NCI-H2171 treated with DMSO at 0.1 percent for 48 hours (cell line): ENCODE measurements around the gene FARP2.
A peak's percentile ranks its signal among the peaks of the same experiment; 100 is the strongest.
"Not testable (repeated sequence)": the region's sequence is repeated elsewhere in the genome, so short reads cannot be mapped to it uniquely, and the experiment has no call there.

Source experiments
- DNase-seq: peaks from one replicate; lab custom pipeline; 2025; lab: John Stamatoyannopoulos, UW

FARP2 gene

DNA sequence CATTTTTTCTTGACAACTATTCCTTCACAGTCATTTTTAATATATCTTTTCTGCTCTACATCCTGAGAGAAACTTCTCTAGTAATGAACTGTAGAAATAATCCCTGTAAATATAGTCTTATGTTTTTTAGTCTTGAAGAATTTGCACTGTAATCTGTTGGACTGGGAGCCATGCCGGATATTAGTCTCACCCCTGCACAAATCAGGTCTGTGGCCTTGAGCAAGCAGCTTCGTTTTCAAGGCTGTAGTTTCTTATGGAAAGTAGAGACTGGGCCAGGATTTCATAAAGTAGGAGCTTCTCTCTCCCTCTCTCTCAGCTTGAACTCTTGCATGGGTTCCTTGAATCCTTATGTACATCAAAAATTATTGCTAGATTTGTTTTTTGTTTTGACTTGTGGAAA lies 8.7 kb downstream of the FARP2 start:
- no peak for DNase-seq

DNA sequence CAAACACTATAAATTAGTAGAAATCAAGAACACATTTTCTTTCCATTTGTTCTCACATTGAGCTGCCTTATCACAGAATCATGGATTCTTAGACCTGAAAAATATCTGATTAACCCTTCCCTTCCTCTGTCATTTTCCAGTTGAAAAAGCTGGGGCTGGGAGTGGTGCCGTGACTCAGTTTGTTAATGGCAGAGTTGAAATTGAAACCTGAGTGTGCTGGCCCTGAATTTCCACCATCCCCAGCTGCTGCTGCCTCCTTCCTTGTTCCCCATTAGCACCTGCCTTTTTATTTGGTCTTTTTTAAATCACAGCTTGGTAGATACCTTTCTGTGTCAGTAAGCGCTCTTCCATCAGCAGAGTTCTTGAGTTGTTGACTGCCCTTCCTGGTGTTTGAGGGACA lies 10.6 kb downstream of the FARP2 start:
- peak; percentile 6 for DNase-seq

- DNase-seq: no peak
Measured at GRCh38 chr2:241368643-241369042, 12.6 kb downstream of the FARP2 start.

DNA sequence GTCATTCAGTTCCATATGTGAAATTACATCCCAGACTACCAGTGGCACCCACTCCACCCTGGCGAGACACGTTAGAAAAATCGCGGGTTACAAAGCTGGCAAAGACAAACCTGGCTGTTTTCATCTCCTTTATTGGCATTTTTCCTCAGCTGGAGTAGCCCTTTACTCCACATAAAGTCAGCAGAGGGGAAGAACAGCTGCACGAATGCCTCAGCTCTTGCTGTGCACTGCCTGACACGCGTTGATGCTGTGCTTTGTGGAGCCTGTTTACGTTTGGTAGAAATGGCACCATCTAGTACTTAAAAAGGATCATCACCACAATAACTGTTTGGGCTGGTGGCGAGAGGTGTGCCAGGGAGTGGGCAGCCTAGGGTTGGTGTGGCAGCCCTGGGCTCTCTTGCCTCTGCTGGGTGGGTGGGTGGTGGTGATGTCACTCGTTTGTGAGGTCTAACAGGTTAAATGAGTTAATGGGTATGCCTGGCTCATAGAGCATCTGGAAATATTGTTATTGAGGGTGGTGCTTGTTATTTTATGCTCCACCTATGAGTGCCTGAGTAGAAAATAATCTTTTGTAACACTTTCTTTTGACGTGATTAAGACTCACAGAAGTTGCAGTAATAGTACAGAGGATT lies 16.4 kb downstream of the FARP2 start:
- DNase-seq: no peak

DNA sequence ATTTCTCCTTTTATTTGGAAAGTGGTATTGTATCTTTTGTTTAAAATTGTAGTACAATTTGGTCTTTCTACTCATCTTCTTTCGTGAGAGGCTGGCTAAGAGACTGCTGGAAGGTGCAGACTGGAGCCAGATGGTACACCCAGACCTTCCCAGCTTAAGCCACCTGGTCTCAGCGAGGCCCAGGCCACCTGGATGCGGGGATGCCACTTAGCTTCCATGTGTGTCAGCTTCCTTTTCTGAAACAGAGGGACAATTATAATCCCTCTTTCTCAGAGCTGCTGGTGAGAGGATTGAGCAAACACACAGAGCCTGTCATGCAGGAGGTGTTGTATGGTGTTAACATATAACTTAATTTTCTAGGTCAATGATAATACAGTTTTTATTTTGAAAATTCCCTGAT lies 17.4 kb downstream of the FARP2 start:
- DNase-seq: peak; percentile 82

GRCh38 chr2:241373906-241374305 lies 17.8 kb downstream of the FARP2 start:
- not testable (repeated sequence) for DNase-seq

GRCh38 chr2:241375300-241375699 lies 19.2 kb downstream of the FARP2 start:
- DNase-seq: no peak

- DNase-seq: no peak
Measured at GRCh38 chr2:241376808-241377207, 20.7 kb downstream of the FARP2 start.

DNA sequence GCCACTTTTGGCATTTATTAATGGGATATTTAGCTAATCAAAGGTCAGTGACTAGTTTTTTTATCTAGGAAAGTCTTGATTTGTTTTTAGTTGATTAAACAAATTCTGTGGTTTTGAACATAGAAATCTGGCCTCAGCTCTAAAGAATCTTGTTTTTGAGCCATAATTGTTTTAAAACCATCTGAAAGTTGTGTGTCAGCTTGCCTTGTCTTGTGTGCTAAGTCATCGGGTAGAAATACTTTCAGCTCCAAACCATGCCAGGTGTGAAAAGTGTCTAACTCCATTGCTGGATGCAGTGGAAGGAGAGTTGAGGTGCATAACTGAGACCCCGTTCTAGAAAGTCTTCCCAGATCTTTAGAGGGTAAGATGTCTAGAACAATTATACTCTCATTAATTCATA lies 22.7 kb downstream of the FARP2 start:
- no peak for DNase-seq

- no peak for DNase-seq
Measured at GRCh38 chr2:241379481-241380480, 23.7 kb downstream of the FARP2 start.

DNA sequence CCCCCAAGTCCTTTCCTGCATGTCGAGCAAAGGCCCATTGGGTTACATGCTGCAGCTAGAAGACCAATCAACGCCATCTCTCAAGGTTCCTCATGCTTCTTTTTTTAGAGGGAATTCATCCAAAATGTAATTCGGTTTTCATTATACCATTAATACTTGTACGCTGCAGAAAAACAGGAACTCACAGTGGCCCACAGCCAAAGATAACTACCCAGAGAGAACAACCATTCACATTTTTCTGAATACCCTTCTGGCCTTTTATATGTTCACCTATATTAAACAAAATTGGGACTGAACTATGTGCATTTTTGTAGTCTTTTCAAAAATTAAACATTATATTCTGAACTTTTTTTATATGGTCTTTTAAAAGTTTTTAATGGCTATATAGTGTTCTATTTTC lies 25.8 kb downstream of the FARP2 start:
- no peak for DNase-seq

DNA sequence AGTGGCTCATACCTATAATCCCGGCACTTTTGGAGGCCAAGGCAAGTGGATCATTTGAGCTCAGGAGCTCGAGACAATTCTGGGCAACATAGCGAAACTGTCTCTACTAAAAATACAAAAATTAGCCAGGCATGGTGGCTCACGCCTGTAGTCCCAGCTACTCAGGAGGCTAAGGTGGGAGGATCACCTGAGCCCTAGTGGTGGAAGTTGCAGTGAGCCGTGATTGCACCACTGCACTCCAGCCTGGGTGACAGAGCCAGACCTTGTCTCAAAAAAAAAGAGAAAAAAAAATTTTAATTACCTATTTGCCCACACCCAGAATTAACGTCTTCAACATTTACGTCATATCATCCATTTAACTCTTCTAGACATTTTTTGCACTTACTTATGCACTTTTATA lies 29.4 kb downstream of the FARP2 start:
- DNase-seq: not testable (repeated sequence)

DNA sequence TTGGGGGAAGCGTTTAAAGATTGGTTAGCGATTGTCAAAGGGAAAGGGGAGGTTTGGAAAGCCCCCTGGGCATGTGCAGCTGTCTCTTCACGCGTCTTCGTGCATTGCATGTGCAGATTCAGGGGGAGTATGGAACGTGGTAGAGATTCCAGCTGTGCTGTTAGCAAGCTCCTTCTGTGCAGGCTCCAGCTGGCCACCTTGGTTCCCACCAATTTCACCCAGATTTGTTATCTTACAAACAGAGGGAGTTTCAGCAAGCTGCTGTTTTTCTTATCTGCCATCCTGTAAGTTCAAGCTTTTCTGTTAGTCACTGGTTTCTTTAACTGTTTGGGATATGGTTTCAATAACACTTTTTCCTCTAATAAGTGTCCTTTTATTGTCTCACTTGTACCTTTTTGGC lies 30.4 kb downstream of the FARP2 start:
- DNase-seq: peak; percentile 43

DNA sequence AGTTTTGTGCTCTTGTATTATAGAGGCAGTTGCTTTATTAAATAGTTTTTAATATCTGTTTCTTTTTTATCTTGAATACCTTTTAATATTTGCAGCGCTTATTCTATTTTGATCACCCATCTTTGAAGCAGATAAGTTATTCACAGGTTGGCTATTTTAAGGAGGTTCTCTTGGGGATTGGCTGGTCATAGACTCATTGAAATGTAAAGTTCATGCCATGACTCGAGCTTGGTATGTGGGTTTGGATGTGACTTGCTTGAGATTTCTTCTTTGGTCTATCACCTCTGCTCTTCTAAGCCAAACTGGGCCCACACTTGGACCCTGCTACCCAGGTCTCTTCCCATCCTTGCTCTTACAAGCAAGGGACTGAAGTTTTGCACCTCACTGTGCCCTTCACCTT lies 33.6 kb downstream of the FARP2 start:
- DNase-seq: no peak

DNA sequence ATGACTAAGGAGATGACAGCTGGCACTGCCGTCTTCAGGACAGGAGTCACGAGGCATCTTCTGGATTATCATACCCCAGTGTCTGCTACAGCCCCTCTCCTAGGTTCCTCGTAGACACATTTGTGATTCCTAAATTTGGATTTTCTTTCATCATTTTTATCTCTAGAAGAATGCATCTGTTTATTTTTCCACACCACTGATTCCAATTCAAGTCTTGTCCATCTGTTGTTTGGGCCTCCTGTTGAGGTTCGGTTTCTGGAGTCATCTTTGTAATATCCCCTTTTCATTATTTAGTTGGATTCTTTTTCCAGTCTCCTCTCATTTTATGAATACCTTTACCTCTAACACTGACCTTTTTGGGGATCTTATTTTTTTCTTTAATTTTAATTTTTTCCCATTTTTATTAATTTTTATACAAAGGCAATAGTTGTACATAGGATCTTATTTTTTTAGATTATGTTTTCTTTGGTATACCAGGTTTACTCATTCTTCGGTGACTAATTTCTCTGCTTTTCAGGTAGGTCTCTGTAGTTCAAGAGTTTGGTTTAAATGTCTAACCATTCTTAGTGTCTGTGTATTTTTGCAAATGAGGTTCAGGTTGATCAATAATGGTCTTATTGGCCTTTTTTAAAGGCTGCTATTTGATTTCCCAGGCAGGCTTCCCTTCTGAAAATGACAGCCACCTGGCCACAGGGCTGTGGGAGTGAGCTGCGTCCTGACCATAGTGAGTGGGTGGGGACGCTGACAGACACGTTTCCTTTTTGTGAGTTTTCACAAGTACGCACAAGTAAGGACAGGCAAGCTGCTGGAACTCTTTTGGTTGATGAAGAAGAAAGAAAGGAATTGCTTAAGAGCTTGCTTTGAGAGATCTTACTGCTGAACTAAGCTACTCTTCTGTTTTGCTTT lies 34.5 kb downstream of the FARP2 start:
- peak; percentile 1 for DNase-seq

GRCh38 chr2:241391892-241392665 lies 36.0 kb downstream of the FARP2 start:
- no peak for DNase-seq

DNA sequence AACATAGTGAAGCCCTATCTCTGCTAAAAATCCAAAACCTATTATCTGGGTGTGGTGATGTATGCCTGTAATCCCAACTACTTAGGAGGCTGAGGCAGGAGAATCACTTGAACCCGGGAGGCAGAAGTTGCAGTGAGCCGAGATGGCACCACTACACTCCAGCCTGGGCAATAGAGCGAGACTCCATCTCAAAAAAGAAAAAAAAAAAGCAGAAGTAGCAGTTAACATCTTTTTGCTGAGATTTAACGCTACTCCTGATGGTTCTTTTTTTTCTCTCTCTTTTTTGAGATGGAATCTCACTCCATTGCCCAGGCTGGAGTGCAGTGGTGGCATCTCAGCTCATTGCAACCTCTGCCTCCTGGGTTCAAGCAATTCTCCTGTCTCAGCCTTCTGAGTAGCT lies 36.7 kb downstream of the FARP2 start:
- not testable (repeated sequence) for DNase-seq

GRCh38 chr2:241393524-241394196 lies 37.6 kb downstream of the FARP2 start:
- DNase-seq: no peak

DNA sequence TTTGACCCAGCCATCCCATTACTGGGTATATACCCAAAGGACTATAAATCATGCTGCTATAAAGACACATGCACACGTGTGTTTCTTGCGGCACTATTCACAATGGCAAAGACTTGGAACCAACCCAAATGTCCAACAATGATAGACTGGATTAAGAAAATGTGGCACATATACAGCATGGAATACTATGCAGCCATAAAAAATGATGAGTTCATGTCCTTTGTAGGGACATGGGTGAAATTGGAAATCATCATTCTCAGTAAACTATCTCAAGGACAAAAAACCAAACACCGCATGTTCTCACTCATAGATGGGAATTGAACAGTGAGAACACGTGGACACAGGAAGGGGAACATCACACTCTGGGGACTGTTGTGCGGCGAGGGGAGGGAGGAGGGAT lies 40.7 kb downstream of the FARP2 start:
- not testable (repeated sequence) for DNase-seq

DNA sequence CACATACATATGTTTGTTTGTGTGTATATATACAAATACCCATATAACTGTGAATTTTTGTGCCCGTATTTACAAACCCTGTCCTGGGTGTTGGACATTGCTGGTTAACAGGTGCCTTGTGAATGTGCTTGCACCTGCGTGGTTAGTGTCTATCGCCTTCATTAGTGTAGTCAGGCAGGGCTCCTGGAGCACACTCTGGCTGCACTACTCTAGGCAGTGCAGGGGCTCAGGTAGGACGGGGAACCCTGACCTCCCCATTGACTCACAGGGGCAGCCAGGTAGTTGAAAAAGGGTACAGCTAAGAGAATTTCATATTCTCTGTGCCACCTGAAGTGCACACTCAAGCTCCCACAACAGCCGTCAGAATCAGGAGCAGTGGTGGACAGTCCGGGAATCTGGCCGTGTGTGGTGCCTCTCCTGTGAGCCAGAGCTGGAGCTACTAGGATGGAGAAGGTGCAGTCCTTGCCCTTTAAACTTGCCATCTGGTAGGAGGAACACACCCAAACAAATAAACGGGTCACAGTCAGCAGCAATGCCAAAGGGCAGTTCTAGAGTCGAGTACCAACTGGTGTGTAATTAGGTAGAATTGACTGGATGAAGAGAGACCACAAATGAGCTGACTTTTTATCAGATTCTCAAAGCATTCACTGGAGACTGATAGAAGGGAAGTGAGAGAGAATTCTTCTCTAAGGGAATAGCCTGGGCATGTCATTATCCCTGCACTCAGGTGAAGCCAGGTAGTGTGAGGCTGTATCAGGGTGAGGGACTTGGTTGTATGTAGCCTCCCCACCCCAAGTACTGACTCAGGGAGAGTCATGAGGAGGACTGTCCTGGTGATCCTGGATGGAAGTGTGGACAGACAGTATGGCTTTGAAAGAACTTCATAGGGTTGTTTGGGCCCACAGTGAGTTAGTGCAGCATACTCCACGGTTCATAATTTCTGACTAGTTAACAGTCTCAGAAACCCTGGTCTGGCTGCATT lies 44.1 kb downstream of the FARP2 start:
- DNase-seq: no peak
